Neural progenitor cell (in vitro differentiated cells): Measurements from ENCODE around the gene PLTP. TPM values are rescaled to one million over a fixed set of nuclear protein-coding genes. Genes with fewer than 3 reads are reported as not detected.

Experiments used
- DNase-seq: peaks from one replicate; pipeline ENCODE4 v3.0.0-alpha.2; 2016; ENCODE audit warnings: low spot score
- H2AFZ ChIP-seq: fragments of 200-600 bp; sonication (generic); replicated peaks from 2 replicates; pipeline ENCODE4 v1.6.1; 2016; ENCODE audit warnings: antibody characterized with exemption
- H3F3A ChIP-seq: fragments of 200-600 bp; sonication (generic); 2 replicates; pipeline ENCODE4 v1.6.1; 2016; ENCODE audit warnings: antibody characterized with exemption, low read depth
- H3K27ac ChIP-seq: fragments of 200-600 bp; sonication (generic); 2 replicates; pipeline ENCODE4 v1.5.1; 2016; ENCODE audit warnings: mild to moderate bottlenecking
- H3K27me3 ChIP-seq: fragments of 200-600 bp; sonication (generic); 2 replicates; pipeline ENCODE4 v1.6.1; 2016; ENCODE audit warnings: mild to moderate bottlenecking, moderate library complexity
- H3K36me3 ChIP-seq: fragments of 200-600 bp; sonication (generic); 2 replicates; pipeline ENCODE4 v1.5.1; 2016
- H3K4me1 ChIP-seq: fragments of 200-600 bp; sonication (generic); 2 replicates; pipeline ENCODE4 v1.6.1; 2016; ENCODE audit warnings: mixed run types
- H3K4me2 ChIP-seq: fragments of 200-600 bp; sonication (generic); 2 replicates; pipeline ENCODE4 v1.6.1; 2016
- H3K4me3 ChIP-seq: fragments of 200-600 bp; sonication (generic); 2 replicates; pipeline ENCODE4 v1.5.1; 2016
- H3K79me2 ChIP-seq: fragments of 200-600 bp; sonication (generic); 2 replicates; pipeline ENCODE4 v1.6.1; 2016; ENCODE audit warnings: low read depth
- H3K9ac ChIP-seq: fragments of 200-600 bp; sonication (generic); 2 replicates; pipeline ENCODE4 v1.6.1; 2016
- H3K9me3 ChIP-seq: fragments of 200-600 bp; sonication (generic); 2 replicates; pipeline ENCODE4 v1.5.1; 2016; ENCODE audit warnings: low read depth
- H4K20me1 ChIP-seq: fragments of 200-600 bp; sonication (generic); 2 replicates; pipeline ENCODE4 v1.6.1; 2016; ENCODE audit warnings: low read depth
- H3K27ac Mint-ChIP-seq: 3 replicates; pipeline ENCODE4 v1.8.0; 2021; ENCODE audit warnings: mixed read lengths
- H3K27me3 Mint-ChIP-seq: 2 replicates; pipeline ENCODE4 v1.8.0; 2022; ENCODE audit warnings: low read depth, mild to moderate bottlenecking, inconsistent platforms, moderate library complexity, mixed read lengths; ENCODE audit not compliant: insufficient read depth
- H3K36me3 Mint-ChIP-seq: 3 replicates; pipeline ENCODE4 v1.8.0; 2021; ENCODE audit warnings: mixed read lengths
- H3K4me1 Mint-ChIP-seq: 3 replicates; pipeline ENCODE4 v1.8.0; 2021; ENCODE audit warnings: mixed read lengths
- H3K4me3 Mint-ChIP-seq: 3 replicates; pipeline ENCODE4 v1.8.0; 2021; ENCODE audit warnings: mild to moderate bottlenecking, moderate library complexity, mixed read lengths
- H3K9me3 Mint-ChIP-seq: 3 replicates; pipeline ENCODE4 v1.8.0; 2020; ENCODE audit warnings: mixed read lengths
- EZH2 ChIP-seq: fragments of 200-600 bp; sonication (generic); IDR thresholded peaks from 2 replicates; pipeline ENCODE4 v1.6.1; 2017; ENCODE audit warnings: antibody characterized with exemption, mild to moderate bottlenecking, moderate library complexity
- EZH2phosphoT487 ChIP-seq: fragments of 200-600 bp; sonication (generic); IDR thresholded peaks from 2 replicates; pipeline ENCODE4 v1.6.1; 2017; ENCODE audit warnings: antibody characterized with exemption
- total RNA-seq: library from RNA; depleted of rRNA; stranded (reverse); fragments of >200 nt; gene quantifications from 2 replicates; pipeline ENCODE4 v1.2.3, GENCODE V29; 2015; ENCODE audit warnings: low replicate concordance
- TF ChIP-seq, protein P1 (sequence below): fragments of 200-600 bp; sonication (generic); IDR thresholded peaks from 2 replicates; pipeline ENCODE4 v1.5.1; 2017; ENCODE audit warnings: antibody characterized with exemption, mild to moderate bottlenecking

The PLTP gene
- total RNA-seq, 1 donor from 2014 or later, result 22.3 TPM

DNA sequence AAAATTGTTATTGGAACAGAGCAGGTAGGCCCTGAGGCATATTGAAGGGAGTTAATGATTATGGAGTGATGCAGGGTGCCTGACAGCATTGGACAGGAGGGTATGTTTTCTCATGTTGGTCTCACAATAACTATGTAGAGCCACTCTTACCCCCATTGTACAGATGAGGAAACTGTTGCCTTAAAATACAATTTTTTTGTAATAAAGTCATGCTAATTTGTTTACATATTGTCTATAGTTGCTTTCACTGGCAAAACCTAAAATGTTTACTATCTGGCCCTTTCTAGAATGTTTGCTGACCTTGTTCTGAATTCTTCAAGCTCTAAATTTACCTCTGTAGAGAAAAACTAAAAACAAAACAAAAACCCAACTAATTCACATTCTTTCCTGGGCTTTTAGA, 60.5 kb downstream of the PLTP start:
- no peak overlapping the region for H3K4me3 ChIP-seq
- no peaks in the 10 kb centered on the region for H3K9me3 Mint-ChIP-seq
- no peaks in the 10 kb centered on the region for H4K20me1 ChIP-seq
- TF ChIP-seq EZH2phosphoT487 (no peak), EZH2 (no peak)
- TF ChIP-seq, protein P1, sequence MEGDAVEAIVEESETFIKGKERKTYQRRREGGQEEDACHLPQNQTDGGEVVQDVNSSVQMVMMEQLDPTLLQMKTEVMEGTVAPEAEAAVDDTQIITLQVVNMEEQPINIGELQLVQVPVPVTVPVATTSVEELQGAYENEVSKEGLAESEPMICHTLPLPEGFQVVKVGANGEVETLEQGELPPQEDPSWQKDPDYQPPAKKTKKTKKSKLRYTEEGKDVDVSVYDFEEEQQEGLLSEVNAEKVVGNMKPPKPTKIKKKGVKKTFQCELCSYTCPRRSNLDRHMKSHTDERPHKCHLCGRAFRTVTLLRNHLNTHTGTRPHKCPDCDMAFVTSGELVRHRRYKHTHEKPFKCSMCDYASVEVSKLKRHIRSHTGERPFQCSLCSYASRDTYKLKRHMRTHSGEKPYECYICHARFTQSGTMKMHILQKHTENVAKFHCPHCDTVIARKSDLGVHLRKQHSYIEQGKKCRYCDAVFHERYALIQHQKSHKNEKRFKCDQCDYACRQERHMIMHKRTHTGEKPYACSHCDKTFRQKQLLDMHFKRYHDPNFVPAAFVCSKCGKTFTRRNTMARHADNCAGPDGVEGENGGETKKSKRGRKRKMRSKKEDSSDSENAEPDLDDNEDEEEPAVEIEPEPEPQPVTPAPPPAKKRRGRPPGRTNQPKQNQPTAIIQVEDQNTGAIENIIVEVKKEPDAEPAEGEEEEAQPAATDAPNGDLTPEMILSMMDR, result no peak
- no peak overlapping the region for H2AFZ ChIP-seq
- H3K27me3 ChIP-seq, result no peaks in the 10 kb centered on the region
- H3K9me3 ChIP-seq, result no peaks in the 10 kb centered on the region
- no peak overlapping the region for H3K9ac ChIP-seq
- peaks cover 8% of the 10 kb centered on the region for H3K79me2 ChIP-seq
- H3K4me1 ChIP-seq, result no peaks in the 10 kb centered on the region
- H3K36me3 ChIP-seq, result no peaks in the 10 kb centered on the region
- H3K4me1 Mint-ChIP-seq, result peaks cover 9% of the 10 kb centered on the region
- H3K27ac ChIP-seq, result no peak overlapping the region
- DNase-seq, result no peak
- H3K4me3 Mint-ChIP-seq, result no peak overlapping the region
- H3K27me3 Mint-ChIP-seq, result no peaks in the 10 kb centered on the region
- no peak overlapping the region for H3K27ac Mint-ChIP-seq
- no peaks in the 10 kb centered on the region for H3K36me3 Mint-ChIP-seq
- H3F3A ChIP-seq, result no peaks in the 10 kb centered on the region
- H3K4me2 ChIP-seq, result no peak overlapping the region

DNA sequence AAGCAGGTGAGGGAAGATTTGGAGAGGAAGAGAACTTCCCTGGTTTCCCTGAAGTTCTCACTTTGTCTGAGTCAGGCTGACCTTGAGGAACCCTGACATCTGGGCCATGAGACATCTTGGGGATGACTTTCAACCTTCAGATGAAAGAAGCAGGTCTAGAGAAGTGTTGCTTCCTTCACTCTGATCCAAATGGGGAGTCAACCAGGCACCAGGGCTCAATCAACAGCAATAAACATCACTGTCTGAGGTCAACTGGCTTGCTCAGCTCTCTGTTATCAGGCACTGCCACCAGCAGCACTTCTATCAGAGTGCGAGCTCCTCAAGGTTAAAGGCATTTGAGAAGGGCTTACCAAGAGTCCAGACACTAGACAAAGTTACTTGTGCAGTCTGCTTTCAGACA, 61.0 kb downstream of the PLTP start:
- TF ChIP-seq EZH2 (no peak), EZH2phosphoT487 (no peak)
- TF ChIP-seq, protein P1, result no peak
- H3K4me1 ChIP-seq, result no peaks in the 10 kb centered on the region

DNA sequence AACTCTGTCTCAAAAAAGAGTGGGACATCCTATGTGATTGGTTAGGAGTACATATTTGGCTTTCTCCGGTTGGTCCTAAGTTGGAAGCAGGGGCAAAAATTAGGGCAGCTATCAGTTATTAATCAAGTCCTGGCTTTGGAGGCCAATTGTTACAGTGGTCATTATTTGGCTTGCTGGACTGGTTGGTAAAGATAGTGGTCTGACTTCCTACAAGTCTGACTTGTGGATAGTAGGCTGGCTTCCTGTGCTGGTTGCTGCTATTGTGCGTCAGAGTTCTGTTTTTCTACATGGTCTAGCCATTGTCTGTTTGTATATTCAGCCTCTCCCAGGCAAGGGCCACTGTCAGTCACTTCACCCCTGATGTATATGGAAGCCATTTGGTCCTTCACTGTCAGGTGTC, 61.7 kb downstream of the PLTP start:
- no peaks in the 10 kb centered on the region for H3K4me1 ChIP-seq
- no peaks in the 10 kb centered on the region for H4K20me1 ChIP-seq
- TF ChIP-seq EZH2phosphoT487, result no peak
- TF ChIP-seq, protein P1, result no peak
- no peak for TF ChIP-seq EZH2
- no peak overlapping the region for H3K4me2 ChIP-seq
- no peaks in the 10 kb centered on the region for H3K27me3 Mint-ChIP-seq
- no peak overlapping the region for H2AFZ ChIP-seq
- H3F3A ChIP-seq, result no peaks in the 10 kb centered on the region
- H3K27me3 ChIP-seq, result no peaks in the 10 kb centered on the region
- no peaks in the 10 kb centered on the region for H3K9me3 Mint-ChIP-seq
- no peaks in the 10 kb centered on the region for H3K36me3 Mint-ChIP-seq
- DNase-seq, result no peak
- H3K27ac Mint-ChIP-seq, result no peak overlapping the region
- H3K27ac ChIP-seq, result no peak overlapping the region
- no peak overlapping the region for H3K9ac ChIP-seq
- H3K4me1 Mint-ChIP-seq, result peaks cover 2% of the 10 kb centered on the region
- no peaks in the 10 kb centered on the region for H3K79me2 ChIP-seq
- no peak overlapping the region for H3K4me3 Mint-ChIP-seq
- no peak overlapping the region for H3K4me3 ChIP-seq
- no peaks in the 10 kb centered on the region for H3K9me3 ChIP-seq
- no peaks in the 10 kb centered on the region for H3K36me3 ChIP-seq

More for the DNA sequence above, 61.0 kb downstream of the PLTP start:
- Histone ChIP-seq H4K20me1 (no peaks in the 10 kb centered on the region), H3K9me3 (no peaks in the 10 kb centered on the region), H3K27me3 (no peaks in the 10 kb centered on the region), H3F3A (no peaks in the 10 kb centered on the region), H3K36me3 (no peaks in the 10 kb centered on the region), H3K79me2 (peaks cover 3% of the 10 kb centered on the region), H2AFZ (no peak overlapping the region), H3K9ac (no peak overlapping the region), H3K27ac (no peak overlapping the region), H3K4me2 (no peak overlapping the region), H3K4me3 (no peak overlapping the region)
- no peaks in the 10 kb centered on the region for H3K9me3 Mint-ChIP-seq
- DNase-seq, result no peak
- H3K4me3 Mint-ChIP-seq, result no peak overlapping the region
- no peaks in the 10 kb centered on the region for H3K27me3 Mint-ChIP-seq
- H3K36me3 Mint-ChIP-seq, result no peaks in the 10 kb centered on the region
- no peak overlapping the region for H3K27ac Mint-ChIP-seq
- peaks cover 5% of the 10 kb centered on the region for H3K4me1 Mint-ChIP-seq
